Motor neuron (in vitro differentiated cells): ENCODE results near the gene SLAMF1. TPM values are rescaled to one million over a fixed set of nuclear protein-coding genes. Genes with fewer than 3 reads are reported as not detected.
"Not testable (repeated sequence)": the region's sequence is repeated elsewhere in the genome, so short reads cannot be mapped to it uniquely, and the experiment has no call there.

Experiments used
- ATAC-seq, 8 experiments: fragments of 200-7000 bp; cut with Tn5 transposase; replicated peaks in 6 of 8; 2 replicates each; pipeline ENCODE4 v1.8.0; 2021; ENCODE audit warnings: mild to moderate bottlenecking in 8 of 8, moderate library complexity in 8 of 8
- H3K27ac ChIP-seq, 2 donors: fragments of 250-450 bp; sonication (Bioruptor Pico); 2 replicates each; pipeline ENCODE4 v1.9.0; 2021; ENCODE audit warnings: antibody characterized with exemption in 2 of 2, mild to moderate bottlenecking in 2 of 2, moderate library complexity in 1 of 2
- H3K4me1 ChIP-seq, 2 donors: fragments of 250-450 bp; sonication (Bioruptor Pico); replicated peaks in 1 of 2; 2 replicates each; pipeline ENCODE4 v1.6.1; 2021; ENCODE audit warnings: antibody characterized with exemption in 2 of 2, mild to moderate bottlenecking in 2 of 2, moderate library complexity in 1 of 2
- H3K4me3 ChIP-seq, 5 donors: fragments of 250-450 bp; sonication (Bioruptor Pico); 2 replicates each; pipeline ENCODE4 v1.9.0; 2021; ENCODE audit warnings: antibody characterized with exemption in 5 of 5, mild to moderate bottlenecking in 5 of 5, moderate library complexity in 4 of 5
- WGBS, 10 experiments: fragments of 450-650 bp; shearing (Covaris generic); methylation state at CpG; one replicate each; pipeline ENCODE4 v1.0.0; 2022; 5-methylcytosine and 5-hydroxymethylcytosine counted together
- in situ Hi-C, 9 experiments: fragments of 400-800 bp; cut with MboI; loops; one replicate each; pipeline ENCODE4 v1.15.0; 2021; ENCODE audit warnings: low sequenced_read_pairs in 9 of 9, low pct_unique_long_range_greater_than_20kb in 2 of 9; ENCODE audit not compliant: unreplicated experiment in 9 of 9
- total RNA-seq, 8 experiments: library from RNA; unstranded; fragments of 300-600 nt; gene quantifications; 2 replicates each; pipeline versions ENCODE4 v1.2.3 to v1.2.4, GENCODE V29; 2022

The SLAMF1 gene
- under 1 TPM in 5 of 8 experiments, not detected in 3; under 0.01 to 0.90 (median 0.32) TPM for total RNA-seq

- Histone ChIP-seq H3K4me1 (peaks cover 0 to under 1% of the 10 kb centered on the region in 2 donors), H3K27ac (no peak within 1 kb of the TSS), H3K4me3 (no peak within 1 kb of the TSS)
- peak in 3 of 8 experiments; percentile 50 to 67 (median 53) for ATAC-seq
- in situ Hi-C loops, result no loop called here
- WGBS, 10 experiments, result 0 to 100% (median 60%) methylated on average over 1 to 11 of the region's 11 CpGs; no CpG with 5 or more reads in 1 of the 10 experiments
Measured at GRCh38 chr1:160646711-160647328, at the start of gene SLAMF1. Gene SLAMF1, minus strand, starts transcription at chr1:160647044. Its CDS starts 99 bp downstream, at chr1:160646945.

- H3K27ac ChIP-seq, H3K4me1 ChIP-seq, H3K4me3 ChIP-seq, ATAC-seq: not testable (repeated sequence)
- in situ Hi-C loops, result loop anchor here in 1 of 9 experiments (25.0 kb wide), 1 partner anchor 270 kb away; the partner anchor contains the start of gene ITLN2
- 57 to 93% (median 82%) methylated on average over 2 to 10 of the region's 10 CpGs; no CpG with 5 or more reads in 1 of the 10 experiments for WGBS, 10 experiments
Measured at GRCh38 chr1:160692390-160692789, 45.5 kb upstream of the SLAMF1 start.

- in situ Hi-C loops, result loop anchor here in 1 of 9 experiments (10.0 to 25.0 kb wide), 2 partner anchors 80 to 277 kb away; partner anchors contain the start of gene ITLN2
- H3K27ac ChIP-seq, result no peak overlapping the region
- no peak for ATAC-seq
- H3K4me3 ChIP-seq, result no peak overlapping the region
- H3K4me1 ChIP-seq, result no peaks in the 10 kb centered on the region
Measured at GRCh38 chr1:160685266-160685665, 38.4 kb upstream of the SLAMF1 start.

GRCh38 chr1:160682983-160683865 lies 36.4 kb upstream of the SLAMF1 start:
- no peak for ATAC-seq
- no peak overlapping the region for H3K27ac ChIP-seq
- in situ Hi-C loops, result loop anchor here in 1 of 9 experiments (10.0 to 25.0 kb wide), 2 partner anchors 82 to 279 kb away; partner anchors contain the start of gene ITLN2
- no peaks in the 10 kb centered on the region for H3K4me1 ChIP-seq
- WGBS, 10 experiments, result 0 to 95% (median 64%) methylated on average over 1 to 4 of the region's 4 CpGs
- H3K4me3 ChIP-seq, result no peak overlapping the region

GRCh38 chr1:160681891-160682140 lies 35.0 kb upstream of the SLAMF1 start:
- no peak overlapping the region for H3K27ac ChIP-seq
- ATAC-seq, result no peak
- in situ Hi-C loops, result loop anchor here in 1 of 9 experiments (10.0 to 25.0 kb wide), 2 partner anchors 83 to 280 kb away; partner anchors contain the start of gene ITLN2
- 0 to 94% (median 92%) methylated on average over 1 to 3 of the region's 3 CpGs; no CpG with 5 or more reads in 3 of the 10 experiments for WGBS, 10 experiments
- no peak overlapping the region for H3K4me3 ChIP-seq
- no peaks in the 10 kb centered on the region for H3K4me1 ChIP-seq

GRCh38 chr1:160681066-160681890 lies 34.4 kb upstream of the SLAMF1 start:
- Histone ChIP-seq H3K27ac (no peak overlapping the region), H3K4me1 (no peaks in the 10 kb centered on the region), H3K4me3 (no peak overlapping the region)
- 0 to 55% (median 33%) methylated on average over 1 to 9 of the region's 10 CpGs; no CpG with 5 or more reads in 3 of the 10 experiments for WGBS, 10 experiments
- in situ Hi-C loops, result loop anchor here in 1 of 9 experiments (10.0 to 25.0 kb wide), 2 partner anchors 84 to 281 kb away; partner anchors contain the start of gene ITLN2
- peak in 7 of 8 experiments; percentile 27 to 99 (median 46) for ATAC-seq

- in situ Hi-C loops, result loop anchor here in 1 of 9 experiments (10.0 to 25.0 kb wide), 2 partner anchors 84 to 282 kb away; partner anchors contain the start of gene ITLN2
- WGBS, 10 experiments, result 0 to 91% (median 61%) methylated on average over 1 to 8 of the region's 8 CpGs; no CpG with 5 or more reads in 2 of the 10 experiments
- Histone ChIP-seq H3K27ac (no peak overlapping the region), H3K4me3 (no peak overlapping the region), H3K4me1 (no peaks in the 10 kb centered on the region)
- ATAC-seq, result no peak
Measured at GRCh38 chr1:160680399-160680798, 33.6 kb upstream of the SLAMF1 start.

- WGBS, 10 experiments, result 0 to 90% (median 77%) methylated on average over 1 to 3 of the region's 3 CpGs; no CpG with 5 or more reads in 2 of the 10 experiments
- Histone ChIP-seq H3K4me1 (no peaks in the 10 kb centered on the region), H3K27ac (no peak overlapping the region), H3K4me3 (no peak overlapping the region)
- ATAC-seq, result no peak
- in situ Hi-C loops, result loop anchor here in 1 of 9 experiments (10.0 to 25.0 kb wide), 2 partner anchors 85 to 282 kb away; partner anchors contain the start of gene ITLN2
Measured at GRCh38 chr1:160679893-160680292, 33.0 kb upstream of the SLAMF1 start.

GRCh38 chr1:160676869-160677597 lies 30.2 kb upstream of the SLAMF1 start:
- H3K4me1 ChIP-seq, result no peaks in the 10 kb centered on the region
- H3K4me3 ChIP-seq, result no peak overlapping the region
- in situ Hi-C loops, result loop anchor here in 1 of 9 experiments (25.0 kb wide), 1 partner anchor 285 kb away; the partner anchor contains the start of gene ITLN2
- no peak for ATAC-seq
- H3K27ac ChIP-seq, result no peak overlapping the region
- 16 to 94% (median 74%) methylated on average over 2 to 11 of the region's 13 CpGs; no CpG with 5 or more reads in 2 of the 10 experiments for WGBS, 10 experiments

- in situ Hi-C loops, result loop anchor here in 1 of 9 experiments (25.0 kb wide), 1 partner anchor 286 kb away; the partner anchor contains the start of gene ITLN2
- no peak overlapping the region for H3K27ac ChIP-seq
- peak; percentile 57 to 90 (median 76) for ATAC-seq
- WGBS, 10 experiments, result 0 to 64% (median 34%) methylated on average over 1 to 5 of the region's 6 CpGs; no CpG with 5 or more reads in 1 of the 10 experiments
- H3K4me3 ChIP-seq, result no peak overlapping the region
- no peaks in the 10 kb centered on the region for H3K4me1 ChIP-seq
Measured at GRCh38 chr1:160675641-160676410, 29.0 kb upstream of the SLAMF1 start.

GRCh38 chr1:160674415-160674814 lies 27.6 kb upstream of the SLAMF1 start:
- 58 to 88% (median 78%) methylated on average over 1 to 2 of the region's 2 CpGs; no CpG with 5 or more reads in 4 of the 10 experiments for WGBS, 10 experiments
- H3K27ac ChIP-seq, result no peak overlapping the region
- in situ Hi-C loops, result no loop called here
- H3K4me1 ChIP-seq, result no peaks in the 10 kb centered on the region
- ATAC-seq, result no peak
- H3K4me3 ChIP-seq, result no peak overlapping the region
